ENCODE measurements around the gene GBP3.
A peak's percentile ranks its signal among the peaks of the same experiment; 100 is the strongest.
"Not testable (repeated sequence)": the region's sequence is repeated elsewhere in the genome, so short reads cannot be mapped to it uniquely, and the experiment has no call there.

Gene GBP3

GRCh38 chr1:89022167-89022959 lies at the start of gene GBP3:
GBP3 (minus strand) TSS chr1:89022866; CDS start chr1:89020721, 2,145 bp downstream.
- DNase-seq (ENCODE audit: low read depth), result peak; percentile 60

- no peak for DNase-seq (ENCODE audit: low read depth)
These were observed 47.8 kb upstream of the GBP3 start for GRCh38 chr1:89070509-89070908.

DNA sequence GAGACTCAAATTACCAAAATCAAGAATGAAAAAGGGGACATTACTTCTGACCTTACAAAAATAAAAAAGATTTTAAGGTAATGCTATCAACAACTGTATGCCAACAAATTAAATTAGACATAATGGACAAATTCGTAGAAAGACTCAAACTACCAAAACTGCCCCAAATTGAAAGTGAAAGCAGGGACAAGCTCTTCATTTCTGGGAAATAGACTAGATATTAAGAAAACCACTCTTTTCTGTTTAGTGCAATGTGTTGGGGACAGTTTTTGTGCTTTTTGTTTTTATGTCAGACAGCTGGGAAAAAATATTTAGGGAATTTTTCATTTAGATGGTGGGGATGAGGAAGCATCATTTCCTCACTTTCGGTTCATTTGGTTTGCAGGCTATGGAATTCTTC lies 47.3 kb upstream of the GBP3 start:
- no peak for DNase-seq (ENCODE audit: low read depth)

DNA sequence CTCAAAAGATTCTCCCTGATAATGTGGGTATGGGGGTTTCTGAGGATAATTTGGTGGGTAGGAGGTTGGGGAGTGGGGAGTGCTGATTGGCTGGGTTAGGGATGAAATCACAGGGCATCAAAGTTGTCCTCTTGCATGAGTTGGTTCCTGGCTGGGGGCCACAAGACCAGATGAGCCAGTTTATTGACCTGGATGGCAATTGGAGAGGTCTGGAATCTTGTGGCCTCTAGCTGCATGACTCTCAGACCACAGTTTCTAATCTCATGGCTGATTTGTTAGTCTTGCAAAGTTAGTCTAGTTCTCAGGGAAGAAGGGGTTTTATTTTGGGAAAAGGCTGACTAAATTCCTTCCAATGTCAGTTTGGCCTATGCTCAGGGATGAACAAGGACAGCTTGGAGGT lies 45.6 kb upstream of the GBP3 start:
- DNase-seq (ENCODE audit: low read depth), result no peak

DNA sequence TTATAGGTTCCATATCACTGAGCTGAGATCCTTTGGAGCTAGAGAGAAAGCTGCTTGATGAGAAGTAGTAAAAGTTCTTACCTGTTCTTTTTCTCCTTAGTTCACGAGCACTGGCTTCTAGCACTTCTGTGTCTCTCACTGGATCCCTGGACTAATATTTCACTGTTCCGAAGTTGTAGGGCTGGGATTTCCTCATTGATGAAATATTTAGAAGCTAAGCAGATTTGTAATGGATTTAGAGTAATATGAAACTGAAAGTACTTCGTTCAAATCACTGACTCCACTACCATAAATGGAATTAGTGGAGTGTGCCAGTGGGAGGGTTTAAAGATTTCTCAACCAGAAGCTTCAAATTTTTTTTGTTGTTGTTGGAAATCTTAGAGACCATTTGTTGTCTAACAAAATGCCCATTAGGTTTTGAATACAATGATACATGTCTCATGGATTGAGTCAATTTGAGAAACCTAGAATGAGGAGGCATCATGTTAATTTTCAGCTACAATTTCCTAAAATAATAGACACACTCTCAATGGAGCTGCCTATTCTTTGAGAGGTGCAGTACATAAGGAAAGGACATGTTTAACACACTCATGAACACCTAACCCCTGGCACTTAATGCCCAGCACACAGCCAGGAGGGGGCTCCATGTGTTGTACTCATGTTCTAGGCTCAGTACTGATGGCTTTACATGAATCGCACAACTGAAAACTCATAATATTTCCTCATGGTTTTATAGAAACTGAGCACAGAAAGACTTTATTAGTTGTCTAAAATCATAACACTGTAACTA lies 42.6 kb upstream of the GBP3 start, which contains the start of gene GBP1:
TSS of gene GBP1 (minus strand) at position 130 of the 790 bp plus-strand sequence. CDS start 1,974 bp downstream, outside the sequence.
- DNase-seq (ENCODE audit: low read depth), result no peak

GRCh38 chr1:89064632-89065031 lies 42.0 kb upstream of the GBP3 start:
- no peak for DNase-seq (ENCODE audit: low read depth)

GRCh38 chr1:89063094-89063493 lies 40.4 kb upstream of the GBP3 start:
- DNase-seq (ENCODE audit: low read depth), result no peak

GRCh38 chr1:89060091-89060490 lies 37.4 kb upstream of the GBP3 start:
- DNase-seq (ENCODE audit: low read depth), result no peak

GRCh38 chr1:89051955-89052312 lies 29.3 kb upstream of the GBP3 start:
- no peak for DNase-seq (ENCODE audit: low read depth)

DNA sequence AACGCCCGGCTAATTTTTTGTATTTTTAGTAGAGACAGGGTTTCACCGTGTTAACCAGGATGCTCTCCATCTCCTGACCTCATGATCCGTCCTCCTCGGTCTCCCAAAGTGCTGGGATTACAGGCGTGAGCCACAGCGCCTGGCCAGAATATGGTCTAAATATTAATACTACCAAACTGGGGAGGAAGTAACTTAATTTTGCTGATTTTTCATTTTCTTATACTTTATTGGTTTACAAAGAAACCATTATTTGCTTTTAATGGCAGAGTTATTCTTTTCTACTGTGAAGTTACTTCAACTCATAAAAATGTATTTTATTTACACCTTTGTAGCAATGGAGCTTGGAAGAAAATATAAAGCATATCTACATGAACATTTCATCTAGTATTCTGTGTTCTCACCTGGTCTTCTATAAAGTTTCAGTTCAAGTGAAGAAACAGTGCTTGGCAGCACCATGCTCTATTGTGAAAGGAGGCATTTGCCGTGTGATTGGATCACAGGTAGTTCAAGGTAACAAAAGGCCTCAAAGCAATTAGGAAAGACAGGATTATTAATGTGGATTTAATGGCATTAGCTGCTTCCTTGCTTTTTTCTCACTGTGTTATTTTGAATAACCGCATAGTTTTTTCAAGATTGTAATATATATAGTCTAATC lies 28.8 kb upstream of the GBP3 start:
- DNase-seq (ENCODE audit: low read depth), result no peak

- DNase-seq (ENCODE audit: low read depth), result no peak
These were observed 28.0 kb upstream of the GBP3 start for GRCh38 chr1:89050649-89051033.

DNA sequence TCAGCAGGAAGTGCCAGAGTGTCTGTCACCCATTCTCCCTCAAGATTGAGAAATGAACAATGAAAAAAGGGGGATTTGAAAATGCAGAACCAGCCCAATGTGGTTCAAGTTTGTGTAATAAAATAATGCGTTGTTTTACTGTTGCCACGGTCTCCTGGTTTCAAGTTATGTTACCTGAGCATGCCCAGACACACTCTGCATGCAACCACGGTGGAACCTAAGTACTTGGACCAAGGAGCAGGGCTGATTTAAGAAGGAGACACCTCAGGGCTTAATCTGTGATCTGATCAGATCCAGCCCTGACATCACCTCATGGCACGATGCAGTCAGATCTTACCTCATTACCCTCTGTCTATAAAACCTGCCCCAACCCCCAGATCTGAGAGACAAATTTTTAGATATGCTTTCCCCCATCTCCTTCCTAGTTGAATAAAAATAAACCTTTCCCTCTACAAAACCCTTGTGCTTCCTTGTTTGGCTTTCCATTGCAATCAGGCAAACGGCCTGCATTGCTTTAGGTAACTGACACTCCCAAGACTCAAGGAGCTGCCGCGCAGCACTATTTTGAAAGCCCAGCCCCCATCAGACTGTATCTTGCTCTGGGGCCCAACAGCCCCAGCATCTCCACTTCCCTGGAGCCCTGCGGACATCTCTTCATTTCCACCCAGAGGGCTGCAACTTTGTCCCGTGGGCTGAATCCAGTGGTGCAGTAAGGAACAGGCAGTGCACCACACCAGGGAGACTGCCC lies 27.4 kb upstream of the GBP3 start:
- not testable (repeated sequence) for DNase-seq (ENCODE audit: low read depth)

- DNase-seq (ENCODE audit: low read depth), result not testable (repeated sequence)
These were observed 26.5 kb upstream of the GBP3 start for GRCh38 chr1:89049187-89049586.

GRCh38 chr1:89047734-89048133 lies 25.1 kb upstream of the GBP3 start:
- no peak for DNase-seq (ENCODE audit: low read depth)

DNA sequence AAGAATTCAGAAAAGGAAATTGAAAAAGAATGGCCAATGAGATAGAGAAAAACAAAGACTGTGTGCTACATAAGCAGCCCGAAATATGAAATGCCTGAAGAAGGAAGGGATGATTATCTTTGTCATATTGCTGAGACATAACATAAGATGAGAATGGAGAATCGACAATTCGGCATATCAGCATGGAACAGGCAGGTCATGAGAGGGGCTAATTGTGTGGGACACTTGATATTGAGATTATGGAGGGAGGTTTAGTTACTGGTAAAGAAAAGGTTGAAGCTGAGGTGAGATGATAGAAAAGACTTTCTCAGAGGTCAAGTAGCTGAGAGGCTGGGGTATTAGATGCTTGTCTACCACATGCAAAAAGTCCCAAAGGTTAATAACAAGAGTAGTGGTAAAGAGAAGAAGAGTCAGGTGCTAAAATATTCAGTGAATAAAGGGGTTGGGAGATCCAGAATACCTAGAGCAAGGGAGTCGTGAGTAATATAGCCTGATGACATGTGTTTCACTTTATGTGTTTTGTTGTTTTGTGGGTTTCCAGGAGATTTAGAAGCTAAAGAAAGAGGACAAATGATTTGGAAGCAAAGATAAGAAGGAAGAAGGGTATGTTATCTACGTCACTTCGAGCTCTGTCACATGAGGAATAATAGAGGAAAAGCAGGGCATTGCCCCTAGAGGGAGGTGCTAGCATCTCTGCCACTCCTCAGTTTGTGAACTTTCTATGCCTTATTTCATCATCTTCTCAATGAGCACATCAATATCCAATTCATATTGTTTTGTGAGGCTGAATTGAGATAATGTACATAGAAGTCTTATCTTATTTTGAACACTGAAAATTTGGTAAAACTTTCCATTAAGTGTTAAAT lies 23.9 kb upstream of the GBP3 start:
- DNase-seq (ENCODE audit: low read depth), result not testable (repeated sequence)

GRCh38 chr1:89044970-89045721 lies 22.5 kb upstream of the GBP3 start:
- no peak for DNase-seq (ENCODE audit: low read depth)

GRCh38 chr1:89043940-89044339 lies 21.3 kb upstream of the GBP3 start:
- DNase-seq (ENCODE audit: low read depth), result no peak

DNA sequence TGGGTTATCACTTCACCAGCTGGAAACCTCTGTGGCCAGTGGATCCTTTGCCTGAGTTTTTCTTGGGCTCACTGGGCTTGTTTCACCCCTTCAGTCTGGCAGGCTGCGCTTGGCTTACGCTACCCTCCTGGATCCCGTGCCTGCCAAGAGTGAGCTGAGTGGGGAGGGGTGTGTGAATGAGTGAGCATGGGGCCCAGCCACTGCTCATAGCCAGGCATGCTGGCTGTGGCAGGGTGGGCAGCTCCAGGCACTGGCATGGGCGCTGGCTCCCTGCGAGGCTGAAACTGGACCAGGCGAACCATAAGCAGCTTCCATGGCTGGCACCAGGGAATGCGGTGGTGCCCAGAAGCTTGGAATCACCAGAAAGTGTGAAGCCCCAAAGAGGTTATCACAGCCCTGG lies 19.8 kb upstream of the GBP3 start:
- no peak for DNase-seq (ENCODE audit: low read depth)

- no peak for DNase-seq (ENCODE audit: low read depth)
These were observed 19.1 kb upstream of the GBP3 start for GRCh38 chr1:89041721-89042120.

- DNase-seq (ENCODE audit: low read depth), result peak; percentile 55
These were observed 18.5 kb upstream of the GBP3 start for GRCh38 chr1:89041119-89041641.

Measured in HS-5 (cell line).